Retinal pigment epithelial cell (primary cell): ENCODE results near the gene DCAF4.

Experiments used
- DNase-seq: peaks from one replicate; pipeline ENCODE4 v3.0.0-alpha.2; 2010; ENCODE audit warnings: low read depth
- H3K4me3 ChIP-seq: 2 replicates; pipeline ENCODE4 v1.5.1; 2011; ENCODE audit warnings: mild to moderate bottlenecking, low read length, control low read depth, moderate library complexity
- CTCF ChIP-seq: conservative IDR thresholded peaks from 2 replicates; pipeline ENCODE4 v1.5.1; 2011; ENCODE audit warnings: low read depth, low read length, control low read depth, inconsistent platforms

Gene DCAF4

GRCh38 chr14:72882047-72882446, 44.2 kb upstream of the DCAF4 start:
- no peak for TF ChIP-seq CTCF
- no peak for DNase-seq

GRCh38 chr14:72882463-72882862, 43.8 kb upstream of the DCAF4 start:
- no peak for DNase-seq
- no peak for TF ChIP-seq CTCF
- H3K4me3 ChIP-seq, result no peak overlapping the region

More at GRCh38 chr14:72882047-72882446, 44.2 kb upstream of the DCAF4 start:
- no peak overlapping the region for H3K4me3 ChIP-seq

- no peak for TF ChIP-seq CTCF
- no peak for DNase-seq
- H3K4me3 ChIP-seq, result no peak overlapping the region
Measured at GRCh38 chr14:72883109-72883508, 43.2 kb upstream of the DCAF4 start.

DNA sequence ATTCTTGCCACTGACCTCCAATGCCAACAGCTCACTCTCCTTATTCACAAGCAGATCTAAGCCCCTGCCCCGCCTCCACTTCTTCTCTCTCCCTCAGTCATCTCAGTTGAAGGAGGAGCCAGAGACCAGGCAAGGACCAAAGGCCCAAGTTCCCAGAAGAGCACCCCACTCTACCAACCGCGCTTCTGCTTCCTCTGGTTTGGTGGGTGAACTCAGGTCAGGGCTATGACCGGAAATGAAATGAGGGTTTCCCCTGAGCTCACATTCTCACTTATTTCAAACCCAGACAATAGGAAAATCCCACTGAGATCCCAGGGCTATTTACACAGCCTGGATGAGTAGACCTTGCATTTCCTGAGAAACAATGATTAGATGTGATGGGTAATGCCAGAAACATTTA, 42.3 kb upstream of the DCAF4 start:
- no peak overlapping the region for H3K4me3 ChIP-seq
- DNase-seq, result no peak
- no peak for TF ChIP-seq CTCF

DNA sequence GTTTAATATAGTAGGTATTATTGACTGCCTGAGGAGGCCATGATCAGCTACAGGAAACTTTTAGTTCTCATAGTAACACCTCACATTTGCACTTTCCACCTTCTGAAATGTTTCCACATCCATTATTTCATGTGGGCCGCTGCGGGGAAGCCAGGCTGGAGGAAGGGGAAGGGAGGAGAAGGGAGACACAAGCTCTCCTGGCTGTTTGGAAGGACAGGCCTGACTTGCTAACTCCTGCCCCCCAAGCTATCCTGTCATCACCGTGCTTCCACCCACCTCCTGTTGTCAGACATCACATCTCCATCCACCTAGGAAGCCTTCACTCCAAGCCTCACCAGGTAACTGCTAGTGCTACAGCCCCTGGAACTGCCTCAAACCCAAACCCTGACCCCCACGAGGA, 41.9 kb upstream of the DCAF4 start:
- H3K4me3 ChIP-seq, result no peak overlapping the region
- TF ChIP-seq CTCF, result no peak
- DNase-seq, result no peak

DNA sequence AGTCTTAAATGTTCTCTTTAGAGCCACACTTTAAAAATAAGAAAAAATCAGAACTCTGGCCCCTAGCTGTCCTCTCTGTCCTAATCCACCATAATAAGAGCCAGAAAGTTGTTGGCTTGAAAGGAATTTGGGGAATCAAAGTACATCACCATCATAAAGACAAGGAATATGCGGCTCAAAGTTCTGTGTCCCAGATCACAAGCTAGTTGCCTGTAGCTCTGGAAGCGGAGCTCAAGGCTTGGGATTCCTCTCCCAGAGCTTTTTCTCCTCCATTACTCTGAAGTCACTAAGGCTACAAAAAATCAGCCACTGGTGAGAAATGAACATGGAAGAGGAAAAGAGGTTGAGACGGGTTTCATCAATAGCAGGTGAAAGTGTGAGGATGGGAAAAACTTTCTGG, 38.8 kb upstream of the DCAF4 start:
- DNase-seq, result no peak
- no peak for TF ChIP-seq CTCF
- no peak overlapping the region for H3K4me3 ChIP-seq

- no peak overlapping the region for H3K4me3 ChIP-seq
- TF ChIP-seq CTCF, result no peak
- no peak for DNase-seq
Measured at GRCh38 chr14:72888192-72888591, 38.1 kb upstream of the DCAF4 start.
